Omental fat pad (tissue), 4 donors: Measurements from ENCODE around the gene DYSF. TPM values are rescaled to one million over a fixed set of nuclear protein-coding genes. Genes with fewer than 3 reads are reported as not detected.

Experiments
- ATAC-seq: fragments of 150-250 bp; one replicate; pipeline ENCODE4 v1.9.1; 2016; ENCODE audit warnings: mild to moderate bottlenecking, moderate library complexity; ENCODE audit not compliant: low FRiP score
- DNase-seq: peaks from one replicate; pipeline ENCODE4 v3.0.0-alpha.2; 2019; ENCODE audit warnings: low spot score
- total RNA-seq, 4 donors: library from RNA; depleted of rRNA; stranded (reverse); fragments of >200 nt; gene quantifications; one replicate each; pipeline ENCODE4 v1.1.0, GENCODE V29; 2016
- TF ChIP-seq, protein P1 (sequence below), 3 donors: fragments of 450-650 bp; IDR thresholded peaks; one replicate each; pipeline ENCODE4 v1.5.1; 2016 to 2017; ENCODE audit warnings: antibody characterized with exemption in 3 of 3, mild to moderate bottlenecking in 3 of 3, moderate library complexity in 2 of 3

DYSF gene
- total RNA-seq, 4 donors from 2014 or later: 7.9 to 70.5 (median 17.8) TPM

DNA sequence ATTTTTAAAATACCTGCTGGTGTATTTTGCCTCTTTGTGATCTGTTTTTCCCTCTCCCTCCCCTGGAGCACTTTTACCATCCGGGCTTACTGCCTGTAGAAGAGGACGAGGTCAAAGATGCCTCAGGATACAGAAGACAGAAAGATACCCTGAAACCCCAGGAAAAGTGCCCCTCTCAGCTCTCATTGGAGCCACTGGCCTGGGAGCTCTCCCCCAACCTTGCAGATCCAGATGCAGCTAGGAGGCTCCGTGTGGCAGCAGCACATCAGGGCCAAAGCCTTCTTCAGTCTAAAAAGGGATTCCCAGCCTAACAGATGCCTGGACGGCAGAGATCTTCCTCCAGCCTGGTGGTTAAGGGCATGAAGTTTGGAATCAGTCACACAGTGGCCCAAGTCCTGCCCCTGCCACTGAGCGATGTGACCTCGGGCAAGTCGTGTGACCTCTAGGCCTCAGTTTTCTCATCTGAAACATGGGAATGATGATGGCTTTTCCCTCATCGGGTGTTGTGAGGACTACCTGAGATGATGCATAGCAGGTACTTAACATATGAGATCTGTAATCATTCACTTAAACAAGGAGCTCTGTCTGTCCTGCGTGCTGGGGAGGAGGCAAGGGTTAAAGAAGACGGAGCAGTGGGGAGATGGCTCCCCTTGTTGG is 239.4 kb downstream of the DYSF start:
- no peak for ATAC-seq
- TF ChIP-seq, protein P1, sequence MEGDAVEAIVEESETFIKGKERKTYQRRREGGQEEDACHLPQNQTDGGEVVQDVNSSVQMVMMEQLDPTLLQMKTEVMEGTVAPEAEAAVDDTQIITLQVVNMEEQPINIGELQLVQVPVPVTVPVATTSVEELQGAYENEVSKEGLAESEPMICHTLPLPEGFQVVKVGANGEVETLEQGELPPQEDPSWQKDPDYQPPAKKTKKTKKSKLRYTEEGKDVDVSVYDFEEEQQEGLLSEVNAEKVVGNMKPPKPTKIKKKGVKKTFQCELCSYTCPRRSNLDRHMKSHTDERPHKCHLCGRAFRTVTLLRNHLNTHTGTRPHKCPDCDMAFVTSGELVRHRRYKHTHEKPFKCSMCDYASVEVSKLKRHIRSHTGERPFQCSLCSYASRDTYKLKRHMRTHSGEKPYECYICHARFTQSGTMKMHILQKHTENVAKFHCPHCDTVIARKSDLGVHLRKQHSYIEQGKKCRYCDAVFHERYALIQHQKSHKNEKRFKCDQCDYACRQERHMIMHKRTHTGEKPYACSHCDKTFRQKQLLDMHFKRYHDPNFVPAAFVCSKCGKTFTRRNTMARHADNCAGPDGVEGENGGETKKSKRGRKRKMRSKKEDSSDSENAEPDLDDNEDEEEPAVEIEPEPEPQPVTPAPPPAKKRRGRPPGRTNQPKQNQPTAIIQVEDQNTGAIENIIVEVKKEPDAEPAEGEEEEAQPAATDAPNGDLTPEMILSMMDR (IDR thresholded peaks at IDR 0.05): no peak
- DNase-seq: no peak

DNA sequence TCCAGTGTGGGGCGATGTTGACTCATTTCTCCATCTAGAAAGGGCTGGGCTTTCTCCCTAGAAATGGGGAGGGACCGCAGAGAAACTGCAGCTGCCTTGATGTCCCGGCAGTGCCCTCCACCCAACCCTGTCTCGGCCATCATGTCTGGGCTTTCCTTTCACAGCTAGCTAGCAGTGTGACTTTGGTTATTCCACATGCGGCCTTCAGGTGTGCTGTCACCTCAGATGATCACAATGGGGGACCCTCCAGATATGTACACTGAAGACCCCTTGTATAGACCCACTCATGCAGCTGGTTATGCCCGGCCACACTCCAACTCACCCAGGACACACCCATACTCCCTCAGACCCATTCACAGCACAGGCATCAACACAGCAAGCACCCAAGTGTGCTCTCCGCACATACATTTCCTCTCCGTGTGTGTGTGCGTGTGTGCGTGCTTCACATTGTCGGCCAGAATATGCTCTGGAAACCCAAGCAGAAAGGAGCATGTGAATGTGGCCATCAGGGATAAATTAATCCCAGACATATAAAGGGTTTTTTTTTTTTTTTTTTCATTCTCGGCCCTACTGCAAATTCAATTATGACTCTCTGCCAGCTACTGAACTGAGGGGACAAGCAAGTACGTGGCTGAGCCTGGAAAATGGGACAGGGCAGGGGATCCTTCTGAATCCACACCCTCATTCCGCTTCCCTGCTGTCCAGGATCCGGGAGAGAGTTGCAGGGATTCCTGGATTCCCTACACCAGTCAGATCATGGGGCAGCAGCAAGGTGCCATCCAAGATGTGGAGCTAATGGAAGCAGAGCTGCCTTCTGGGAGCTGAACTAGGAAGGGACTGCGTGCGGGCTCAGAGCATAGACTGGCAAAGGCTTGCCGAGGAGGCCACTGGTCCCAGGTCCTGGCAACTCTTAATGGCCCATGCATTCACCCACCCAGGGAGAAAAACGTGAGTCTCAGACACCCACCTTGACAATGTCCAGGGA is 240.2 kb downstream of the DYSF start:
- ATAC-seq (no peak), DNase-seq (no peak)
- TF ChIP-seq, protein P1 (IDR thresholded peaks at IDR 0.05): no peak

- DNase-seq (no peak), ATAC-seq (no peak)
- TF ChIP-seq, protein P1 (IDR thresholded peaks at IDR 0.05): no peak
These were observed 241.3 kb downstream of the DYSF start for GRCh38 chr2:71694501-71695234.

DNA sequence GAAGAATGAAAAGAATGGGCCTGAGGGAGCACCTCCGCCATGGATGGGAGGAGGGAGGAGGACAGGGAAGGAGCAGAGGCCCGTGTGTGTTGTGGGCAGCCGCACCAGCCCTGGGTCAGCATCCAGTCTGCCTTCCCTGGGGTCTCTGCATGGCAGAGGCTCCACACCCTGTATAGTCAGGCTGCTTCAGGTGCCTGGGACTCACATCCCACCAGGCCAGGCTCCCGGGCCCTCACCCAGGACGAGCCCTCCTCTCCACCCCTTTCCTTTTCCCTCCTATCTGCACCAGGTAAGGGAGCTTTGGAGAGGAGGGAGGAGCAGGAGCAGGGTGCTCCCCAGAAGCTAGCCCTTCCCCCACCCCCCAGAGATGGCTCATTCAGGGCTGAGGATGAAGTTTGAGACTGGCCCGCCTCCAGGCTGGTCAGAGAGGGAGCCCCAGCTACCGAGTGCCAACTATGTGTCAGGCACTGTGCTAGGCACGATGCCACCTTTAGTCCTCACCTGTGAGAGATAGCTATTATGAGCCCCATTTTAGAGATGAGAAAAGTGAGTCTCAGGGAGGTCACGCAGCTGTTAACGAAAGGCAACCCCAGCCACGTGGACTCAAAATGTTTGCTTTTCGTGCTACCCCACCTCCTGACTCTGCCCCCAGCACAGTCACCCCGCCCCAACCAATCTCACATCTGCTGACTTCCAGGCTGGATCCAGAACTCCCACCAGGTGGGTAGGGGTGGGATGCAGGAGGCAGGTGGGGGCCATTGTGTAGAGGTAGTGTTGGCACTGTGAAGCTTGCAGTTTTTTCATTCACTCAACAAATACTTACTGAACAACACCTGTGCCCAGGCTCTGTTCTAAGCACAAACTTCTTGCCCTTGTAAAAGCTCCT is 242.1 kb downstream of the DYSF start:
- ATAC-seq (no peak), DNase-seq (no peak)
- TF ChIP-seq, protein P1 (IDR thresholded peaks at IDR 0.05): no peak

GRCh38 chr2:71696381-71696780 is 243.0 kb downstream of the DYSF start:
- no peak for DNase-seq

More at GRCh38 chr2:71696381-71696780, 243.0 kb downstream of the DYSF start:
- ATAC-seq: no peak
- TF ChIP-seq, protein P1 (IDR thresholded peaks at IDR 0.05): no peak
